Adipose tissue (tissue), 3 donors: ENCODE data around the gene RHAG. TPM values are rescaled to one million over a fixed set of nuclear protein-coding genes. Genes with fewer than 3 reads are reported as not detected.

ENCODE experiments used
- H3K27ac ChIP-seq: one replicate; pipeline ENCODE4 v1.5.1; 2013; ENCODE audit warnings: low read depth, low read length
- WGBS, 3 donors: extraction: QIAGEN DNeasy Blood & Tissue Kit; methylation state at CpG; one replicate each; pipeline ENCODE4 v1.1.7; 2013; 5-methylcytosine and 5-hydroxymethylcytosine counted together
- polyA plus RNA-seq, 3 donors: library from polyadenylated mRNA; stranded (reverse); fragments of 200-250 nt; gene quantifications; one replicate each; pipeline ENCODE4 v1.2.3, GENCODE V29; 2013
- donor health status: healthy with polysubstance abuse.
- donor health status: Bipolar disorder and iron deficiency.
- donor health status: healthy.

The RHAG gene
- polyA plus RNA-seq, 3 donors: 0.03 to 0.22 (median 0.04) TPM

GRCh38 chr6:49579649-49580048 lies 57.0 kb downstream of the RHAG start:
- H3K27ac ChIP-seq: no peak overlapping the region

GRCh38 chr6:49576618-49577017 lies 60.0 kb downstream of the RHAG start:
- no peak overlapping the region for H3K27ac ChIP-seq
- 76 to 91% (median 89%) methylated on average over 1 of the region's 1 CpG for WGBS, 3 donors

GRCh38 chr6:49570474-49571079 lies 66.1 kb downstream of the RHAG start:
- WGBS, 3 donors: 26 to 47% (median 44%) methylated on average over 6 of the region's 6 CpGs
- H3K27ac ChIP-seq: no peak overlapping the region

- WGBS, 3 donors: 59 to 76% (median 59%) methylated on average over 10 of the region's 10 CpGs
- H3K27ac ChIP-seq: no peak overlapping the region
Observed at GRCh38 chr6:49565855-49566254, 70.8 kb downstream of the RHAG start.

GRCh38 chr6:49565261-49565660 lies 71.4 kb downstream of the RHAG start:
- WGBS, 3 donors: 45 to 50% (median 48%) methylated on average over 2 of the region's 2 CpGs
- no peak overlapping the region for H3K27ac ChIP-seq

GRCh38 chr6:49564552-49564951 lies 72.1 kb downstream of the RHAG start:
- 71 to 80% (median 80%) methylated on average over 1 of the region's 1 CpG for WGBS, 3 donors
- H3K27ac ChIP-seq: no peak overlapping the region

GRCh38 chr6:49563006-49563886 lies 73.4 kb downstream of the RHAG start:
- WGBS, 3 donors: 77 to 85% (median 78%) methylated on average over 5 of the region's 5 CpGs
- H3K27ac ChIP-seq: no peak overlapping the region

- H3K27ac ChIP-seq: no peak overlapping the region
Observed at GRCh38 chr6:49558238-49558637, 78.4 kb downstream of the RHAG start.

GRCh38 chr6:49557177-49557576 lies 79.5 kb downstream of the RHAG start:
- H3K27ac ChIP-seq: no peak overlapping the region
- 82 to 93% (median 88%) methylated on average over 3 of the region's 3 CpGs for WGBS, 3 donors

- no peak overlapping the region for H3K27ac ChIP-seq
Observed at GRCh38 chr6:49556429-49556837, 80.2 kb downstream of the RHAG start.

GRCh38 chr6:49555951-49556350 lies 80.7 kb downstream of the RHAG start:
- H3K27ac ChIP-seq: no peak overlapping the region
- WGBS, 3 donors: 70 to 73% (median 71%) methylated on average over 4 of the region's 4 CpGs

Other genes starting within 250 kb of the RHAG start
- gene MMUT, start 173.6 kb downstream of the RHAG start, polyA plus RNA-seq: 10 to 100 TPM; 11.0 to 22.0 (median 15.3) TPM
- 1 to 10 TPM; 2.6 to 5.5 (median 3.1) TPM for gene CENPQ, start 173.5 kb downstream of the RHAG start, polyA plus RNA-seq
- not detected for gene GLYATL3, start 136.9 kb downstream of the RHAG start, polyA plus RNA-seq
- 1 to 10 TPM; 2.5 to 9.2 (median 3.4) TPM for gene C6orf141, start 86.2 kb downstream of the RHAG start, polyA plus RNA-seq
- not detected for gene CRISP2, start 76.7 kb upstream of the RHAG start, polyA plus RNA-seq
- 1 to 10 TPM in 1 of 3 donors, under 1 TPM in 1, not detected in 1; 0.13 to 3.1 TPM for gene CRISP3, start 107.5 kb upstream of the RHAG start, polyA plus RNA-seq
- not detected for gene PGK2, start 150.4 kb upstream of the RHAG start, polyA plus RNA-seq
- not detected for gene CRISP1, start 229.7 kb upstream of the RHAG start, polyA plus RNA-seq